T-helper 1 cell treated with Interleukin-12 subunit alpha and Interleukin-12 subunit beta and Interleukin-4 antibody, amounts not matched to agents 30 μg/mL and 1 μg/mL, for 36 hours (primary cell): Measurements from ENCODE around the gene RNU1-4.
"Not testable (repeated sequence)": the region's sequence is repeated elsewhere in the genome, so short reads cannot be mapped to it uniquely, and the experiment has no call there.

ENCODE experiments used
- H3K27ac Mint-ChIP-seq: one replicate; pipeline ENCODE4 v1.8.0; 2021; ENCODE audit warnings: mild to moderate bottlenecking, mixed read lengths
- H3K27me3 Mint-ChIP-seq: one replicate; pipeline ENCODE4 v1.8.0; 2021; ENCODE audit warnings: low read depth, mixed read lengths
- H3K36me3 Mint-ChIP-seq: one replicate; pipeline ENCODE4 v1.8.0; 2021; ENCODE audit warnings: low read depth, mixed read lengths
- H3K4me1 Mint-ChIP-seq: one replicate; pipeline ENCODE4 v1.8.0; 2021; ENCODE audit warnings: low read depth, mixed read lengths
- H3K4me3 Mint-ChIP-seq: one replicate; pipeline ENCODE4 v1.8.0; 2021; ENCODE audit warnings: mild to moderate bottlenecking, moderate library complexity, mixed read lengths
- H3K9me3 Mint-ChIP-seq: one replicate; pipeline ENCODE4 v1.8.0; 2021; ENCODE audit warnings: mixed read lengths

RNU1-4 gene

GRCh38 chr1:16781625-16782024 lies 41.3 kb downstream of the RNU1-4 start:
- not testable (repeated sequence) for H3K9me3 Mint-ChIP-seq, H3K36me3 Mint-ChIP-seq, H3K4me1 Mint-ChIP-seq

GRCh38 chr1:16784955-16785354 lies 44.6 kb downstream of the RNU1-4 start:
- H3K36me3 Mint-ChIP-seq, H3K9me3 Mint-ChIP-seq, H3K4me1 Mint-ChIP-seq, H3K27me3 Mint-ChIP-seq, H3K4me3 Mint-ChIP-seq, H3K27ac Mint-ChIP-seq: not testable (repeated sequence)

More at GRCh38 chr1:16781625-16782024, 41.3 kb downstream of the RNU1-4 start:
- H3K27me3 Mint-ChIP-seq, H3K4me3 Mint-ChIP-seq, H3K27ac Mint-ChIP-seq: not testable (repeated sequence)

GRCh38 chr1:16786362-16786761 lies 46.0 kb downstream of the RNU1-4 start:
- not testable (repeated sequence) for H3K36me3 Mint-ChIP-seq, H3K27ac Mint-ChIP-seq, H3K27me3 Mint-ChIP-seq, H3K4me1 Mint-ChIP-seq, H3K9me3 Mint-ChIP-seq, H3K4me3 Mint-ChIP-seq

- H3K4me1 Mint-ChIP-seq, H3K27ac Mint-ChIP-seq, H3K27me3 Mint-ChIP-seq, H3K4me3 Mint-ChIP-seq, H3K36me3 Mint-ChIP-seq, H3K9me3 Mint-ChIP-seq: not testable (repeated sequence)
These were observed 46.9 kb downstream of the RNU1-4 start for GRCh38 chr1:16787175-16787574.

GRCh38 chr1:16787711-16788110 lies 47.4 kb downstream of the RNU1-4 start:
- H3K27me3 Mint-ChIP-seq, H3K4me1 Mint-ChIP-seq, H3K27ac Mint-ChIP-seq, H3K36me3 Mint-ChIP-seq, H3K9me3 Mint-ChIP-seq, H3K4me3 Mint-ChIP-seq: not testable (repeated sequence)
